Fibroblast of lung (primary cell): ENCODE measurements around the gene IFIH1. TPM values are rescaled to one million over a fixed set of nuclear protein-coding genes. Genes with fewer than 3 reads are reported as not detected.

Experiments
- DNase-seq, 2 donors: peaks; one replicate each; pipeline versions ENCODE4 v3.0.0 to v3.0.0-alpha.2; 2010; ENCODE audit warnings: low read depth in 2 of 2
- H2AFZ ChIP-seq: 2 replicates; pipeline ENCODE4 v1.5.1; 2012; ENCODE audit warnings: low read length, control low read depth, inconsistent platforms
- H3K27ac ChIP-seq: 2 replicates; pipeline ENCODE4 v1.5.1; 2011; ENCODE audit warnings: low read length, control low read depth; ENCODE audit not compliant: insufficient read depth
- H3K27me3 ChIP-seq: 2 replicates; pipeline ENCODE4 v1.5.1; 2011; ENCODE audit warnings: mild to moderate bottlenecking, low read length; ENCODE audit not compliant: control insufficient read depth, insufficient read depth
- H3K36me3 ChIP-seq: 2 replicates; pipeline ENCODE4 v1.5.1; 2011; ENCODE audit warnings: low read length; ENCODE audit not compliant: control insufficient read depth, insufficient read depth
- H3K4me1 ChIP-seq: 2 replicates; pipeline ENCODE4 v1.5.1; 2011; ENCODE audit warnings: low read length; ENCODE audit not compliant: control insufficient read depth, insufficient read depth; ENCODE audit errors: extremely low read depth
- H3K4me2 ChIP-seq: 2 replicates; pipeline ENCODE4 v1.5.1; 2011; ENCODE audit warnings: low read length, control low read depth; ENCODE audit not compliant: insufficient read depth; ENCODE audit errors: extremely low read depth
- H3K4me3 ChIP-seq, 4 experiments: fragments of 200-600 bp in 1 of 4; sonication (generic) in 1 of 4; replicated peaks in 1 of 4; 2 replicates each; pipeline ENCODE4 v1.5.1; 2011 to 2016; ENCODE audit warnings: low read length in 4 of 4, low read depth in 3 of 4, mild to moderate bottlenecking in 3 of 4, control low read depth in 2 of 4, inconsistent platforms in 1 of 4, mixed read lengths in 1 of 4; ENCODE audit not compliant: insufficient read depth in 1 of 4; ENCODE audit errors: control extremely low read depth in 1 of 4
- H3K79me2 ChIP-seq: 2 replicates; pipeline ENCODE4 v1.5.1; 2012; ENCODE audit warnings: mild to moderate bottlenecking, low read length, inconsistent platforms; ENCODE audit not compliant: control insufficient read depth, insufficient read depth
- H3K9ac ChIP-seq: 2 replicates; pipeline ENCODE4 v1.5.1; 2011; ENCODE audit warnings: mild to moderate bottlenecking, low read length, control low read depth; ENCODE audit not compliant: insufficient read depth
- H3K9me3 ChIP-seq: 2 replicates; pipeline ENCODE4 v1.5.1; 2012; ENCODE audit warnings: low read depth, low read length; ENCODE audit not compliant: control insufficient read depth, insufficient read depth
- H4K20me1 ChIP-seq: 2 replicates; pipeline ENCODE4 v1.5.1; 2011; ENCODE audit warnings: low read length; ENCODE audit not compliant: control insufficient read depth, insufficient read depth; ENCODE audit errors: extremely low read depth
- EZH2 ChIP-seq: IDR thresholded peaks from 2 replicates; pipeline ENCODE4 v1.5.1; 2012; ENCODE audit warnings: low read length, control low read depth, mild to moderate bottlenecking; ENCODE audit errors: missing control alignments
- polyA plus RNA-seq, 2 donors: library from polyadenylated mRNA; depleted of rRNA in 1 of 2; stranded (reverse) in 1 of 2; unstranded in 1 of 2; fragments of >200 nt; gene quantifications; 2 replicates each; pipeline ENCODE4 v1.2.1, GENCODE V29; 2011 to 2012; ENCODE audit warnings: missing spikeins in 1 of 2
- total RNA-seq: library from RNA; depleted of rRNA; stranded (reverse); fragments of >200 nt; gene quantifications from 2 replicates; pipeline ENCODE4 v1.2.1, GENCODE V29; 2014
- TF ChIP-seq, protein P1 (sequence below), 2 donors: IDR thresholded peaks in 1 of 2; conservative IDR thresholded peaks in 1 of 2; 1 replicate in 1 of 2; 2 replicates in 1 of 2; pipeline ENCODE4 v1.5.1; 2011 to 2012; ENCODE audit warnings: low read length in 2 of 2, control low read depth in 1 of 2, inconsistent platforms in 1 of 2, low read depth in 1 of 2, mild to moderate bottlenecking in 1 of 2

IFIH1 gene
- total and polyA plus RNA-seq, 2 donors (not counting 1 experiment from before 2014, with no cell fraction given), result 4.2 to 11.4 TPM

DNA sequence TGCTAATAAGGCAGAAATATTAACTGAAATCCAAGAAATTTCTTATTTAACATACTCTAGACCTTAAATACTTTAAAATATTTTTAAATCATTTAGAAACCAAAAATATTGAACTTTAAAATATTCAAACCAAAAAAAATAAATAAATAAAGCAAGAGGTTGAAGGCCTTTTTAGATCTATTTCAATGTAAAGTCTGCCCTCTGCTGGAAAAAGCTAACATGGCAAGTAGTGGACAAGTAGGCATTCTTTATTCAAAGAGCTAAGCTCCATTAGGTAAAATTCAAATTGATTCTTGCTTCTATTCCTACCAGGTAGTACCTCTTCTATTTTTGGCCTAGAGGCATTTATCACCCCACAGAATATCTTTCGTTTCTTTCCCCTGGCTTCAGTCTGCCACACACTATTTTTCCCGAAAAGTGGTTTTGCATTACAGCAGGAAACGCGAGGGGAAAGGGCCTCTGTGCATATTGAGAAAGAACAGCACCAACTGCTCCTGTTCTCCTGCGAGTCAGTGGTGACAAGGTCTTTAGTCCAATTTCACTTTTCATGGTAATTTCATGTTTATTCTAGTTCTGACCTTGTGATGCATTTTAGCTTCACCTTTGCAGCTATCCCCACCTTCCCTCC is 20.4 kb downstream of the IFIH1 start:
- Histone ChIP-seq H3K36me3 (no peaks in the 10 kb centered on the region), H3K79me2 (no peaks in the 10 kb centered on the region), H3K27me3 (no peaks in the 10 kb centered on the region), H4K20me1 (no peaks in the 10 kb centered on the region), H3K27ac (no peak overlapping the region), H3K4me2 (no peak overlapping the region), H3K9ac (no peak overlapping the region), H3K4me3 (no peak overlapping the region), H3K9me3 (no peaks in the 10 kb centered on the region), H3K4me1 (peaks cover 2% of the 10 kb centered on the region), H2AFZ (no peak overlapping the region)
- peak; percentile 60 to 85 for DNase-seq
- TF ChIP-seq, protein P1, sequence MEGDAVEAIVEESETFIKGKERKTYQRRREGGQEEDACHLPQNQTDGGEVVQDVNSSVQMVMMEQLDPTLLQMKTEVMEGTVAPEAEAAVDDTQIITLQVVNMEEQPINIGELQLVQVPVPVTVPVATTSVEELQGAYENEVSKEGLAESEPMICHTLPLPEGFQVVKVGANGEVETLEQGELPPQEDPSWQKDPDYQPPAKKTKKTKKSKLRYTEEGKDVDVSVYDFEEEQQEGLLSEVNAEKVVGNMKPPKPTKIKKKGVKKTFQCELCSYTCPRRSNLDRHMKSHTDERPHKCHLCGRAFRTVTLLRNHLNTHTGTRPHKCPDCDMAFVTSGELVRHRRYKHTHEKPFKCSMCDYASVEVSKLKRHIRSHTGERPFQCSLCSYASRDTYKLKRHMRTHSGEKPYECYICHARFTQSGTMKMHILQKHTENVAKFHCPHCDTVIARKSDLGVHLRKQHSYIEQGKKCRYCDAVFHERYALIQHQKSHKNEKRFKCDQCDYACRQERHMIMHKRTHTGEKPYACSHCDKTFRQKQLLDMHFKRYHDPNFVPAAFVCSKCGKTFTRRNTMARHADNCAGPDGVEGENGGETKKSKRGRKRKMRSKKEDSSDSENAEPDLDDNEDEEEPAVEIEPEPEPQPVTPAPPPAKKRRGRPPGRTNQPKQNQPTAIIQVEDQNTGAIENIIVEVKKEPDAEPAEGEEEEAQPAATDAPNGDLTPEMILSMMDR (conservative IDR thresholded peaks at IDR 0.05 in 1 of 2, IDR thresholded peaks at IDR 0.05 in 1 of 2; ENCODE audit: low read depth in 1 of 2, low read length in 2 of 2), result peak; percentile 69 to 79
- TF ChIP-seq EZH2, result no peak

DNA sequence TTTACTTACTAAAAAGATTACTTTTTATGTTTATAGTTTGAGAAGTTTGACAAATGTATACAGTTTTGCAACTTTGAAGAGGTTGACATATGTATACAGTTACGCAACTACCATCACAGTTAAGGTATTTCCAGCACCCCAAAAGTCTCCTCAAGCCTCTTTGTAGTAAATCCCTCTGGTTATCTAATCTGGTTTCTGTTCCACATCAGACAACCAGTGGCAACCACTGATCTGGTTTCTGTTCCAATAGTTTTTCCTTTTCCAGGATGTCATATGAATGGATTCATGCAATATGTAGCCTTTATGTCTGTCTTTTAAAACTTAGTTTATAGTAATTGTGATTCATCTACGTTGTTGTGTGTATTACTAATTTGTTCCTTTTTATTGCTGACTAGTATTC is 23.5 kb downstream of the IFIH1 start:
- Histone ChIP-seq H3K27ac (no peak overlapping the region), H3K36me3 (no peaks in the 10 kb centered on the region), H3K9ac (no peak overlapping the region), H3K27me3 (no peaks in the 10 kb centered on the region), H3K4me2 (no peak overlapping the region), H3K4me1 (peaks cover 2% of the 10 kb centered on the region), H3K4me3 (no peak overlapping the region), H4K20me1 (no peaks in the 10 kb centered on the region), H2AFZ (no peak overlapping the region), H3K9me3 (no peaks in the 10 kb centered on the region), H3K79me2 (no peaks in the 10 kb centered on the region)
- TF ChIP-seq, protein P1 (conservative IDR thresholded peaks at IDR 0.05 in 1 of 2, IDR thresholded peaks at IDR 0.05 in 1 of 2; ENCODE audit: low read depth in 1 of 2, low read length in 2 of 2), result no peak
- TF ChIP-seq EZH2, result no peak
- no peak for DNase-seq

DNA sequence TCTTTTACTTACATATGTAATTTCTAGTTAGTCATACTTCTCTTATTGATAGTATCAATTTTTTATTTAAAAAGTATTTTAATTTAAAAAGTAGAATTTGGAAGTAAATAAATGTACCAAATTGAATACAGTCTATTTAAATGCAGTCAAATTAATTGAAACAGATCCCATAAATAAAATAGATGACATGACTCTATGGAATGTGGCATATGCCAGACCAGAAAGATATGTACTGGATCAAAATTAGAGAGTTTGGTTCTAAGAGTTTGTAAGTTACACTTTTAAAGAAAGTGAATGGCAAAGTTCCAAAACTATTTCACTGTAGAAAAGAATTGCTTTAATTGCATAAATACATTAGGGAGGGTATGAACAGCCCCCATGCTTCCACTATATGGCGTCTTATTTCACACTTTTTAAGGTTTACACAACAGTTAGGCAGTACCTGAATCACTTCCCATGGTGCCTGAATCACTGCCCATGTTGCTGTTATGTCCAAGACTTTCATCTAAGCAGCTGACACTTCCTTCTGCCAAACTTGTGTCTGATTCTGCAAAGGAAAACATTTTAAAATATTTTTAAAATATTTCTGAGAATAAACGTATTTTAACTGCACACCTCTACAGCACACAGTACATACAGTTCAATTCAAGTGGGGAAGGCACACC is 25.2 kb downstream of the IFIH1 start:
- Histone ChIP-seq H3K9me3 (no peaks in the 10 kb centered on the region), H3K4me1 (peaks cover 2% of the 10 kb centered on the region), H3K27ac (no peak overlapping the region), H3K4me2 (no peak overlapping the region), H3K4me3 (no peak overlapping the region), H3K79me2 (no peaks in the 10 kb centered on the region), H3K36me3 (no peaks in the 10 kb centered on the region), H3K9ac (no peak overlapping the region), H3K27me3 (no peaks in the 10 kb centered on the region), H2AFZ (no peak overlapping the region), H4K20me1 (no peaks in the 10 kb centered on the region)
- TF ChIP-seq EZH2, result no peak
- TF ChIP-seq, protein P1 (conservative IDR thresholded peaks at IDR 0.05 in 1 of 2, IDR thresholded peaks at IDR 0.05 in 1 of 2; ENCODE audit: low read depth in 1 of 2, low read length in 2 of 2), result no peak
- peak in 1 of 2 donors; percentile 51 for DNase-seq
